DND-41 (cell line): Measurements from ENCODE around the gene SLC6A11.

ENCODE experiments used
- EZH2 ChIP-seq: IDR thresholded peaks from 3 replicates; pipeline ENCODE4 v1.6.1; 2012; ENCODE audit warnings: borderline replicate concordance, low read depth, mild to moderate bottlenecking, moderate library complexity, low read length, inconsistent platforms; ENCODE audit not compliant: severe bottlenecking
- TF ChIP-seq, protein P1 (sequence below): IDR thresholded peaks from 2 replicates; pipeline ENCODE4 v1.5.1; 2012; ENCODE audit warnings: borderline replicate concordance, low read length, moderate library complexity, mild to moderate bottlenecking; ENCODE audit not compliant: poor library complexity, severe bottlenecking; ENCODE audit errors: extremely low read depth

DNA sequence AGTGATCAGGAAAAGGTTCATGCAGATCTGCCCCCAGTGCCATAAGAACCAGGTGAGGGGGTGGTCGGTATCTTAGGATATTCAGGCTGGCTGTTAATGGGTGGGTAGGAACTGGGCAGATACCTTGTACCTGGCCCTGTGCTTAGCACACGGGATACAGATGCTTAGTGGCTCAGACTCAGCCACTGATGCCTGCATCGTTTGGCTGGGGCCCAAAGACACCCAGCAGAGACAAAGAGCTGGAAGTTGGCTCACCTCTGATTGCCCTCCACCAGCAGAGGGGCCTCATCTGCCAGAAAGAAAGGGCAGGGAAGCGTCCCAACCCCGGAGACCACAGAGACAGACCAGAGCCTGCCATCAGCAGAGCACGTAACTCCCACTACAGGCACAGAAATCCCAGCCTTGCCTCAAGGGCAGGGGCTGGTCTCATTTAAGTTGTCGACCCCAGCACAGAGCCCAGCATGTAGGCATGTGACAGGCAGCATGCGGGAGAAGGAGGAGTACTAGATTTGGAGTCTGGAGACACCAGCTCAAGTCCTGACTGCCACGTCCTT, 112.5 kb downstream of the SLC6A11 start:
- TF ChIP-seq EZH2 = no peak
- TF ChIP-seq, protein P1, sequence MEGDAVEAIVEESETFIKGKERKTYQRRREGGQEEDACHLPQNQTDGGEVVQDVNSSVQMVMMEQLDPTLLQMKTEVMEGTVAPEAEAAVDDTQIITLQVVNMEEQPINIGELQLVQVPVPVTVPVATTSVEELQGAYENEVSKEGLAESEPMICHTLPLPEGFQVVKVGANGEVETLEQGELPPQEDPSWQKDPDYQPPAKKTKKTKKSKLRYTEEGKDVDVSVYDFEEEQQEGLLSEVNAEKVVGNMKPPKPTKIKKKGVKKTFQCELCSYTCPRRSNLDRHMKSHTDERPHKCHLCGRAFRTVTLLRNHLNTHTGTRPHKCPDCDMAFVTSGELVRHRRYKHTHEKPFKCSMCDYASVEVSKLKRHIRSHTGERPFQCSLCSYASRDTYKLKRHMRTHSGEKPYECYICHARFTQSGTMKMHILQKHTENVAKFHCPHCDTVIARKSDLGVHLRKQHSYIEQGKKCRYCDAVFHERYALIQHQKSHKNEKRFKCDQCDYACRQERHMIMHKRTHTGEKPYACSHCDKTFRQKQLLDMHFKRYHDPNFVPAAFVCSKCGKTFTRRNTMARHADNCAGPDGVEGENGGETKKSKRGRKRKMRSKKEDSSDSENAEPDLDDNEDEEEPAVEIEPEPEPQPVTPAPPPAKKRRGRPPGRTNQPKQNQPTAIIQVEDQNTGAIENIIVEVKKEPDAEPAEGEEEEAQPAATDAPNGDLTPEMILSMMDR = no peak
